Measurements from ENCODE around the gene CLDN11.

CLDN11 gene

DNA sequence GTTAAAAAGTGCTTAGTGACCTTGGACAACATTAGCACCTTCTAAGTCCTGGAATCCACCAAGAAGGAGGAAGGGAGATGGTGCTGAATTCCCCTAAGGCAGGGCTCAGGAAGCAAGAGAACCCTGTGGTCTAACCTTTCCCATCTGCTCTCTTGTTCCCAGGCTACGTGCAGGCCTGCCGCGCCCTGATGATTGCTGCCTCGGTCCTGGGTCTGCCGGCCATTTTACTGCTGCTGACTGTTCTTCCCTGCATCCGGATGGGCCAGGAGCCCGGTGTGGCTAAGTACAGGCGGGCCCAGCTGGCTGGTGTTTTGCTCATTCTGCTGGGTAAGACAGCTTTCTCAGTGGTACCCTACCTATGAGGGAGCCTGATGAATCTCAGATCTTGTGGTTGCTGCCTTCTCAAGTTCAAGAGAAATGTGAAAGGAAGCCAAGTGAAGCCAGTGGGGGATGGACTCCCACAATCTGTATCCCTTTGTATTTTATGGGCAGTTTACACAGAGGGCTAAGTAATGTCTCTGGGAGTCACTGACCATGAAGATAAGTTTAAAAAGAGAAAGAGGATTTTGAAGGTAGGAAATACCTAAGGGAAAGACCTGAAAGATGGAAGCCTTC, 4.4 kb downstream of the CLDN11 start:
- no peaks in the 10 kb centered on the region for H3K27me3 ChIP-seq (ENCODE audit: insufficient read depth, low read depth, severe bottlenecking)
- H3K36me3 ChIP-seq: no peaks in the 10 kb centered on the region
- no peaks in the 10 kb centered on the region for H3K9me3 ChIP-seq (ENCODE audit: severe bottlenecking)
- no peak overlapping the region for H3K27ac ChIP-seq
- TF ChIP-seq, protein P1, sequence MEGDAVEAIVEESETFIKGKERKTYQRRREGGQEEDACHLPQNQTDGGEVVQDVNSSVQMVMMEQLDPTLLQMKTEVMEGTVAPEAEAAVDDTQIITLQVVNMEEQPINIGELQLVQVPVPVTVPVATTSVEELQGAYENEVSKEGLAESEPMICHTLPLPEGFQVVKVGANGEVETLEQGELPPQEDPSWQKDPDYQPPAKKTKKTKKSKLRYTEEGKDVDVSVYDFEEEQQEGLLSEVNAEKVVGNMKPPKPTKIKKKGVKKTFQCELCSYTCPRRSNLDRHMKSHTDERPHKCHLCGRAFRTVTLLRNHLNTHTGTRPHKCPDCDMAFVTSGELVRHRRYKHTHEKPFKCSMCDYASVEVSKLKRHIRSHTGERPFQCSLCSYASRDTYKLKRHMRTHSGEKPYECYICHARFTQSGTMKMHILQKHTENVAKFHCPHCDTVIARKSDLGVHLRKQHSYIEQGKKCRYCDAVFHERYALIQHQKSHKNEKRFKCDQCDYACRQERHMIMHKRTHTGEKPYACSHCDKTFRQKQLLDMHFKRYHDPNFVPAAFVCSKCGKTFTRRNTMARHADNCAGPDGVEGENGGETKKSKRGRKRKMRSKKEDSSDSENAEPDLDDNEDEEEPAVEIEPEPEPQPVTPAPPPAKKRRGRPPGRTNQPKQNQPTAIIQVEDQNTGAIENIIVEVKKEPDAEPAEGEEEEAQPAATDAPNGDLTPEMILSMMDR (IDR thresholded peaks at IDR 0.05; ENCODE audit: low read depth, low read length): no peak
- no peak overlapping the region for H3K4me3 ChIP-seq (ENCODE audit: low read depth, low read length)
- DNase-seq: no peak

DNA sequence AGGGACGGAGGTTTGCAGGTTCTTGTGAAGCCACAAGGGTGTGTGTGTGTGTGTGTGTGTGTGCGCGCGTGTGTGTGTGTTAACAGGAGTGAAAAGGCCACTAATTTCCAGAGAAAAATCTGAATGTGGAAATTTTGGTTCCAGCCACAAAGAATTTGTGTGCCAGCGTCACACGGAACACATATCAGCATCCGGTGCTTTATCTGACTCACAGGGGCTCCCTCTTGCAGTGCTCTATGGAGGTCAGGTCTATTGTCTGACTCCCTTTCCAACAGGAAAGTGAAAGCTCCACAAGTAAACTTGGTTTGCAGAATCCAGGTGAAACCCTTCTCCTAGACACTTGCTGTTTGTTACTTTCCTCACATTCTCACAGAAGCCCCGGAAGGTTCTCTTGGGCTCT, 6.2 kb downstream of the CLDN11 start:
- Histone ChIP-seq H3K36me3 (no peaks in the 10 kb centered on the region), H3K9me3 (ENCODE audit: severe bottlenecking) (no peaks in the 10 kb centered on the region), H3K4me3 (ENCODE audit: low read depth, low read length) (no peak overlapping the region), H3K27ac (no peak overlapping the region), H3K27me3 (ENCODE audit: insufficient read depth, low read depth, severe bottlenecking) (no peaks in the 10 kb centered on the region)
- DNase-seq: no peak
- TF ChIP-seq, protein P1 (IDR thresholded peaks at IDR 0.05; ENCODE audit: low read depth, low read length): no peak

DNA sequence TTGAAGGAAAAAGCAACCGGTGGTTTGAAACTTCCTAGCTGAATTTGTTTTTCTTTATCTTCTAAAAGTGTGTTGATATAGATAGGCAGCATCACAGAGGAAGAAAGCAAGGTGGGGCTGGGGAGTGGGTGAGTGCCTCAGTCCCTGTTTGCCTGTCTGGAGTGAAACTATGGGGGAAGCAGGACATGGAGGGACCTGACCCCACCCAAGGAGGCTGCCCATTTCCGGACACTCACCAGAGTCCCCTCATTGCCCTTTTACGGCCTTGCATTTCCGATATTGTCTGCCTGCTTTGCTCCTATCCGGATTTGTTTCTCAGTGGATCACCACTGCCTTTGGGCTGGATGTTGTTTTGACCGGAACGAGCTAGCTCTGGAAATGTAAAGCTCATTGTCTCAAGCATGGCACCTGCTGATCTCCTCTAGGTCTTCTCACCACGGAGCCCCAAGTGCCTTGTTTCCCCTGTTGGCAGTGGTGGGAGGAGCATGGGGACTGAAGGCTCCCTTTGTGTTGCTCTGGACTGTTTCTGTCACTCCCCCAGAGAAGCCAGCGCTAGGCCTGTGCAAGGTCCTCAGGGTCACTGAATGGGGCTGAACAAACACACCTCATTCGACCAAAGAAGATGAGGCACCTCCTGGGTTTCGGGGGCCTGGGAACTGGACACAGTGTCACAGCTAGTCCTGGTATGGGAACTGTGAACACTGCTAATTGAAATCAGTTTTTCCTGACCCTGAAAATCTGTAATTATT, 7.0 kb downstream of the CLDN11 start:
- Histone ChIP-seq H3K27me3 (ENCODE audit: insufficient read depth, low read depth, severe bottlenecking) (no peaks in the 10 kb centered on the region), H3K36me3 (no peaks in the 10 kb centered on the region), H3K27ac (no peak overlapping the region), H3K4me3 (ENCODE audit: low read depth, low read length) (no peak overlapping the region), H3K9me3 (ENCODE audit: severe bottlenecking) (no peaks in the 10 kb centered on the region)
- DNase-seq: no peak
- TF ChIP-seq, protein P1 (IDR thresholded peaks at IDR 0.05; ENCODE audit: low read depth, low read length): no peak

DNA sequence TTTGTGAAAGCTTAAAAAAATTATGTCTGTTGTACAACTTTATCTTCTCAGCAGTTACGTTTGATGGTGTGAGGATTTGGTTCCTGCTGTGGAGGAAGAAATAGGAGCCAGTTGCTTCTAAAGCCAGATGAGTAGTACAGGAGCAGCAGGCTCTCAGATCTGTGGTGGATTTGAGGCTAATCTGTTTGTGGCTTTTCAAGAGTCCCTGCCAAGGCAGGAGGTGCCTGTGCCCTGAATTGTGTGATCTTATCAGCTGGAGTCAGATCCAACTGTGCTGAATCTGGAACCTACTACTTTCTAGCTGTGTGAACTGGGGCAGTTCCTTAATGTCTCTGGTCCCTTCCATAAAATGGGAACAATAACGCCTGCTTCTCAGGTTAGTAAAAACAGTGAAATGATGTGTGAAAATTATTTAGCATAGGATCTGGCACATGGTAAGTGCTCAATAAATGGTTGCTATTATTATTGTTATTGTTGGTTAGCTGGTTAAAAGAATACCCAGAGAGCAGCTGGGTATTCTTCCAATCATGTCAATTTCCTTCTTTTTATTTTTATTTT, 7.7 kb downstream of the CLDN11 start:
- H3K36me3 ChIP-seq: no peaks in the 10 kb centered on the region
- no peaks in the 10 kb centered on the region for H3K9me3 ChIP-seq (ENCODE audit: severe bottlenecking)
- H3K27ac ChIP-seq: no peak overlapping the region
- H3K4me3 ChIP-seq (ENCODE audit: low read depth, low read length): no peak overlapping the region
- TF ChIP-seq, protein P1 (IDR thresholded peaks at IDR 0.05; ENCODE audit: low read depth, low read length): no peak
- H3K27me3 ChIP-seq (ENCODE audit: insufficient read depth, low read depth, severe bottlenecking): no peaks in the 10 kb centered on the region
- DNase-seq: peak; percentile 30

DNA sequence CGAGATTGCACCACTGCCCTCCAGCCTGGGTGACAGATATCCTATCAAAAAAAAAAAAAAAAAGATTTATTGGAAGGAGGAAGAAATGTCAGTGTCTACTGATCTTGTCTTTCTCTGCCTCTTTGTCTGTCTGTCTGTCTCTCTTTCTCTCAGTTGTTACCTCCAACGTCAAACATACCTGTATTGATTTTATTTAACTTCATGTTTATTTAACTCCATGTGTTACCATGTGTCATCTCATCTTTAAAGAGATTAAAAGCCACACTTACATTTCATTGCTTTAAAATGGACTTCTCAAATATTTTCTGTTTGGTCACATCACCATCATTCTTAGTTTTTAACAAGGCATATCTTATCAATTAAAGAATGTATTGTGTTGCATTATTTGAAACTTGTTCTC, 9.4 kb downstream of the CLDN11 start:
- Histone ChIP-seq H3K27ac (no peak overlapping the region), H3K9me3 (ENCODE audit: severe bottlenecking) (no peaks in the 10 kb centered on the region), H3K27me3 (ENCODE audit: insufficient read depth, low read depth, severe bottlenecking) (no peaks in the 10 kb centered on the region), H3K4me3 (ENCODE audit: low read depth, low read length) (no peak overlapping the region), H3K36me3 (no peaks in the 10 kb centered on the region)
- DNase-seq: no peak
- TF ChIP-seq, protein P1 (IDR thresholded peaks at IDR 0.05; ENCODE audit: low read depth, low read length): no peak
